Stimulated activated naive B cell treated with anti-CD40 and anti-IgM and Interleukin-4, amounts not matched to agents 10 μg/mL and 1 μg/mL and 100 μg/mL, for 72 hours (primary cell): ENCODE results near the gene RNF183.
A peak's percentile ranks its signal among the peaks of the same experiment; 100 is the strongest.
"Not testable (repeated sequence)": the region's sequence is repeated elsewhere in the genome, so short reads cannot be mapped to it uniquely, and the experiment has no call there.

Experiments
- ATAC-seq, 2 donors: fragments of 150-1000 bp; cut with Tn5 transposase; replicated peaks; 2 replicates each; pipeline ENCODE4 v1.10.0; 2021; ENCODE audit warnings: moderate library complexity in 1 of 2
- DNase-seq: peaks from one replicate; pipeline ENCODE4 v3.0.0; 2021
- H3K27ac Mint-ChIP-seq: one replicate; pipeline ENCODE4 v1.8.0; 2022; ENCODE audit warnings: mild to moderate bottlenecking, mixed read lengths
- H3K27me3 Mint-ChIP-seq, 2 donors: one replicate each; pipeline ENCODE4 v1.8.0; 2022; ENCODE audit warnings: mixed read lengths in 2 of 2
- H3K36me3 Mint-ChIP-seq, 2 donors: one replicate each; pipeline ENCODE4 v1.8.0; 2022; ENCODE audit warnings: mixed read lengths in 2 of 2, mild to moderate bottlenecking in 1 of 2
- H3K4me1 Mint-ChIP-seq, 2 donors: one replicate each; pipeline ENCODE4 v1.8.0; 2022; ENCODE audit warnings: mixed read lengths in 2 of 2, mild to moderate bottlenecking in 1 of 2
- H3K4me3 Mint-ChIP-seq, 2 donors: one replicate each; pipeline ENCODE4 v1.8.0; 2022; ENCODE audit warnings: mild to moderate bottlenecking in 2 of 2, mixed read lengths in 2 of 2, moderate library complexity in 1 of 2
- H3K9me3 Mint-ChIP-seq, 2 donors: one replicate each; pipeline ENCODE4 v1.8.0; 2022; ENCODE audit warnings: mixed read lengths in 2 of 2, mild to moderate bottlenecking in 1 of 2

The RNF183 gene

DNA sequence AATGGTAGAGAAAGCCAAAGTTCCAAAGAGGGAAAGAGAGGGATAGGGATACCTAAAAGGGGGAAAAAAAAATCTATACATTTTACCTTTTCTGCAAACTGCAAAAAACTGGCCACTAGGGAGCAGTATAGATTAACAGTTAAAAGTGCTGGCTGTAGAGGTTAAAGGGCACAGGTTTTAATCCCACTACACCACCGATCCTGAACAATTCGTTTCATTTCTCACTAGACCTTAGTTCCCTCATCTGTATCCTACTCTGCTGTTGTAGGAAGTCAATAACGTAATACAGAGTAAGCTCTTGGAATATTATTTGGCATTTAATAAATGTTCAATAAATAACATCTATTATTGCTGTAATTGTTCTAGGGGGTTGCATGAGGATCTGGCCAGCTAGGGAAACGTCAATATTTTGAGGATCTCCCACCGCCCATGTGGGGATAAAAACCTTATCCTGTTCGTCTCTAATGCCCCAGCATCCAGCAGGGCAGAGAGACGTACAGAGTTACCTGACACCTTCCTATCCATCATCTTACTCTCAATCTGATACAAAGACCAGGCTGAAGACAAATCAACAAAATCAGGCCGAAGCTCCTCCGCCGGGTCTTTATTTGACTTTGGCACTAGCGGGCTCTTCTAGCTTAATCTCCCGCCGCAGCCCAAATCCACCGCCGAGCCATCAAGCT lies 28.6 kb downstream of the RNF183 start:
- H3K36me3 Mint-ChIP-seq, result peaks cover 21 to 33% of the 10 kb centered on the region in 2 donors
- H3K27ac Mint-ChIP-seq, result no peak overlapping the region
- no peak overlapping the region for H3K4me3 Mint-ChIP-seq
- ATAC-seq (peak; percentile 18 to 24), DNase-seq (peak; percentile 21)
- H3K9me3 Mint-ChIP-seq, result no peaks in the 10 kb centered on the region
- H3K4me1 Mint-ChIP-seq, result peaks cover 8 to 15% of the 10 kb centered on the region in 2 donors
- no peaks in the 10 kb centered on the region for H3K27me3 Mint-ChIP-seq

DNA sequence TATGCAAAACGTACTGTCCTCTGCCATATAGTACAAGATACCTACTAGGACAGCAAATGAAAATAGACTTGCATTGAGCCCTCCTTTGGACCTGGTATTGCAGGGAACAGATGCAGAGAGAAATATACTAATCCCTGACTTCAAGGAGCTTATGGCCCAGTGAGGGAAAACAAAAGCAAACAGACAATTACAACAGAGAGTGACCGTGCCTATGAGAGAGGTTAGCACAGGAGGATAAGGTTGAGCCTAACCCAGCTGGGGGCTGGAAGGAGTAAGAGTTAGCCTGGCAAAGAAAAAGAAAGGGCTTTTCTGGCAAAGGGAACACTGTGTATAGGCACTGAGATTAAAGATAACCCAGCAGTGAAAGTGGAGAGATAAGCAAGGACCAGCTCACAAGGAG lies 33.3 kb downstream of the RNF183 start:
- H3K4me3 Mint-ChIP-seq, result no peak overlapping the region
- peaks cover 26 to 39% of the 10 kb centered on the region in 2 donors for H3K36me3 Mint-ChIP-seq
- H3K27ac Mint-ChIP-seq, result no peak overlapping the region
- ATAC-seq, result no peak
- H3K4me1 Mint-ChIP-seq, result peaks cover 0 to 9% of the 10 kb centered on the region in 2 donors
- H3K9me3 Mint-ChIP-seq, result no peaks in the 10 kb centered on the region
- no peak for DNase-seq
- H3K27me3 Mint-ChIP-seq, result no peaks in the 10 kb centered on the region

DNA sequence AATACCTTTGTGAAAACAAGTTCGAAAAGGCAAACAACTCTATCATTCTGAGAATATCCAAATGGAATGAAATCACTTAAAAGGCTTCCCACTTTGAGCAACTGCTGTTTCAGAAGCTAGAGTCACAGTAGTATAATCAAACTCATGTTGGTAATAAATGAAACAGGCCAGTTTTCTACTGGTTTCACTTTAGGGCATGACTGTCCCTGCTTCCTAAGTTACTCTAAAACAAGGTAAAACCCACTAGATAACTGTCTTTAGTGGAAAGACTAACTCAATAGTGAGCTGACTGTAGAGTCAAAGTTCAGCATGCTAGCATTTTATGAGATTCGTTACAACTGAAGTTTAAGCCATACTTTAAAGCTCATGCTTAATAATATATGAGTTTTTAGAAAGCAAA lies 33.8 kb downstream of the RNF183 start:
- peaks cover 0 to 9% of the 10 kb centered on the region in 2 donors for H3K4me1 Mint-ChIP-seq
- H3K36me3 Mint-ChIP-seq, result peaks cover 27 to 40% of the 10 kb centered on the region in 2 donors
- H3K27ac Mint-ChIP-seq, result no peak overlapping the region
- DNase-seq (no peak), ATAC-seq (no peak)
- no peaks in the 10 kb centered on the region for H3K9me3 Mint-ChIP-seq
- H3K4me3 Mint-ChIP-seq, result no peak overlapping the region
- no peaks in the 10 kb centered on the region for H3K27me3 Mint-ChIP-seq

DNA sequence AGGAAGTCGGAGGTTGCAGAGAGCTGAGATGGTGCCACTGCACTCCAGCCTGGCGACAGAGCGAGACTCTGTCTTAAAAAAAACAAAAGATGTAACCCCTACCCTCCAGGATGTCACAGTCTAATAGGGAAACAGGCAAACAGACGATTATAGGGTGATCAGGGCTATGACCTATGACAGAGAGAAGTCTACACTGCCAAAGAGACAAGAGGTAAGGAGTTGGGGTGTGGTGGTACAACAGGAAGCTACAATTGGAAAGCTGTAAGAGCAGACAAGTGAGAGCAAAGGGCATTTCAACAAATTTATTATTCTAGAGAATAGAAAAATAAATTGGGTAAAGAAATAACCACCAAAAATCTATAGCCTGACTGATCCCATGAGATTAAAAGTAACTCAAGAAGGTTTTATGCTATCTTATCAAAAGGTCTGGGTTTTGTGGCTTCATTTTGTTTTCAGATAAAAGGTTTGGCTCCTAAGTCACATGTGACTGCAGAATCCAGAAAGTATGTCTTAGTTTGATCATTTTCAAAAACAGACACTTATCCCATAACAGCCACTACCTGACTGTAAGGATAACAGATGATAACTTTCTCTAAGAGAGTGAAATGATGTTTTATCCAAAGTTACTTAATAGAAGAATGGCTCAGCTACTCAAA lies 35.1 kb downstream of the RNF183 start:
- no peak overlapping the region for H3K4me3 Mint-ChIP-seq
- H3K36me3 Mint-ChIP-seq, result peaks cover 26 to 40% of the 10 kb centered on the region in 2 donors
- H3K27ac Mint-ChIP-seq, result peak overlapping the region; percentile 65
- H3K4me1 Mint-ChIP-seq, result peaks cover 0 to 5% of the 10 kb centered on the region in 2 donors
- no peaks in the 10 kb centered on the region for H3K27me3 Mint-ChIP-seq
- H3K9me3 Mint-ChIP-seq, result no peaks in the 10 kb centered on the region
- ATAC-seq (no peak), DNase-seq (no peak)

DNA sequence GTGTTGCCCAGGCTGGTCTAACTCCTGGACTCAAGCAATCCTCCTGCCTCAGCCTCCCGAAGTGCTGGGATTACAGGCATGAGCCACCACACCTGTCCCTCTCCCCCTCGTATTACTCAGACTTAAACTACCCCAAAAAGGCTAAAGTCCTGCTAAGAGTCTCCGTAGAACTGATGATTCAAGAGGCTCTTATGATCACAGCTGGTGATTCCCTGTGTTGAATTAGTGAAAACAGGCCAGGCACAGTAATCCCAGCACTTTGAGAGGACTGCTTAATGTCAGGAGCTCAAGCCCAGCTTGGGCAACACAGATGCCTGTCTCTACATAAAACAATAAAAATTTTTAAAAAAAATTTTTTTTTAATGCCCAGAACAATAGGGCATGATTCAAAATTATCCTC lies 37.0 kb downstream of the RNF183 start:
- DNase-seq (no peak), ATAC-seq (no peak)
- Mint-ChIP-seq H3K9me3 (no peaks in the 10 kb centered on the region), H3K27ac (no peak overlapping the region), H3K27me3 (no peaks in the 10 kb centered on the region), H3K4me1 (peaks cover 0 to 5% of the 10 kb centered on the region in 2 donors), H3K36me3 (peaks cover 29 to 47% of the 10 kb centered on the region in 2 donors), H3K4me3 (no peak overlapping the region)

DNA sequence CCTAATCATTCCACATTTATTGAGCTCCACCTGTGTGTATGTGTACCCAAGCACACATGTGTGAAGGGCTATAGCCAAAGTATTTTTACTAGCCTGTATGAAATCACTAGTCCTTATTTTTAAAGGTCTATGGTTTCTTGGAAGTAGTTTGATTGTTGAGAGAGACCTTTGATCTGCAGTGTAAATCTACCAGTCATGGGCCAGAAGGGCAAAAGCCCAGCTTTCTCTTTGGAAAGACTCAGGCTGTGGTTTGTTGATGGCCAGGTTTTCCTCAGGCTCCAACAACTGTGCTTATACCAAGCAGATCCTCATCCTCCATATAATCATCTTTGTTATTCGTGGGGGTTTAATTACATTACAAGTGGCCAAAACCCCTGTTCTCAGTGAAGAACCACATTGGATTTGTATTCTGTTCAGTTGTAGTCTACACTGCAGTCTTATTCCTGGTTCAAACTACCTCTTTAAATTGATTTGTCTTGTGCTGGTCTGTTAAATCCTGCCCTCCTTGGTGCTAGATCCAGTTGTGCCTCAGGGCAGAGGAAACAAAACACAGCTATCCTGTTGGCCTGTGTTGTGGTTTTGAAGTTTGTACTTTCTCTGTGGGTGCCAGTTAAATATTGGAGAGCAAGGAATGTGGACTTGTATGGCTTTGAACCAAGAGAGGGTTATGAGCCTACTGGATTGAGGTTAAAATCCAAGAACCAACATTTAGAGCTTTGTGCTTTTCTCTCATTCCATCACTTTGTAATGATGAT lies 41.1 kb downstream of the RNF183 start:
- Mint-ChIP-seq H3K36me3 (peaks cover 40 to 47% of the 10 kb centered on the region in 2 donors), H3K4me3 (no peak overlapping the region), H3K27me3 (no peaks in the 10 kb centered on the region), H3K27ac (no peak overlapping the region), H3K4me1 (no peaks in the 10 kb centered on the region), H3K9me3 (no peaks in the 10 kb centered on the region)
- DNase-seq, result no peak
- ATAC-seq, result no peak

DNA sequence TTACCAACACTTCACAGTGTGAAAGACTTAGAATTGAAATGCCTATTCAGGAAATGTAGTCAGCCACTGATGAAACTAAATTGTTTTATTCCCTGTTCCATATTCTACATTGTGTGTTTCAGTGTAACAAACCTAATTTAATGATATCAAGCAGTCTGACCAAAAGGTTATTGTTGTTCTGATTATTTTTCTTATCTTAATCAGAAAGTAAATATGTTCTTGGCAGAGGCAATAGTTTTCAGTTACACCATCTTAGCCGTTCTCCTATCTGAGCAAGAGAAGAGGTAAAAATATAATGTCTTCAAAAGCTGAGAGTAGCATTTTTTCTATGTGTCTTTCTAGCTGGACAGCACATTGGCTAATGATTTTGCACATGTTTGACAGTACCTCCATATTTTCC lies 44.9 kb downstream of the RNF183 start:
- no peaks in the 10 kb centered on the region for H3K4me1 Mint-ChIP-seq
- H3K27me3 Mint-ChIP-seq, result no peaks in the 10 kb centered on the region
- no peak overlapping the region for H3K27ac Mint-ChIP-seq
- DNase-seq (no peak), ATAC-seq (no peak)
- H3K4me3 Mint-ChIP-seq, result no peak overlapping the region
- peaks cover 33 to 41% of the 10 kb centered on the region in 2 donors for H3K36me3 Mint-ChIP-seq
- H3K9me3 Mint-ChIP-seq, result no peaks in the 10 kb centered on the region

DNA sequence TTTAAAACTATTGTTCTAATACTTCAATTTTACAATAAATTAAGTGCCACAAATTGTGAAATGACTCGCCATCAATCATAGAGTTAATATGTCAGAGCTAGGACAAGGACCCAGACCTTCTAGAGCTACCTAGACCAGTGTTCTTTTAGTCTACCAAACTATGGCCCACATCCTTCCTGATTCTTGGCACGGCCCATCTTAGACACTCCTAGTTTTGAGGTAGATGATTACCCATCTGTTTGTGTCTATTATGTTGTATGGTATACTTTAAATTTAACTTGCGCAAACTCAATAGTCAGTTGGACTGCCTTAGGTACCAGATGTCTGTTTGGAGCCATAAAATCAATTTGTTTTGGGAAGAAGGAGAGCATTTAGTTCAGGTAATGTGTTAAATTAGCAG lies 45.3 kb downstream of the RNF183 start:
- H3K4me3 Mint-ChIP-seq, result no peak overlapping the region
- no peak for ATAC-seq
- no peaks in the 10 kb centered on the region for H3K9me3 Mint-ChIP-seq
- peaks cover 33 to 39% of the 10 kb centered on the region in 2 donors for H3K36me3 Mint-ChIP-seq
- DNase-seq, result no peak
- H3K27ac Mint-ChIP-seq, result no peak overlapping the region
- H3K27me3 Mint-ChIP-seq, result no peaks in the 10 kb centered on the region
- H3K4me1 Mint-ChIP-seq, result no peaks in the 10 kb centered on the region

DNA sequence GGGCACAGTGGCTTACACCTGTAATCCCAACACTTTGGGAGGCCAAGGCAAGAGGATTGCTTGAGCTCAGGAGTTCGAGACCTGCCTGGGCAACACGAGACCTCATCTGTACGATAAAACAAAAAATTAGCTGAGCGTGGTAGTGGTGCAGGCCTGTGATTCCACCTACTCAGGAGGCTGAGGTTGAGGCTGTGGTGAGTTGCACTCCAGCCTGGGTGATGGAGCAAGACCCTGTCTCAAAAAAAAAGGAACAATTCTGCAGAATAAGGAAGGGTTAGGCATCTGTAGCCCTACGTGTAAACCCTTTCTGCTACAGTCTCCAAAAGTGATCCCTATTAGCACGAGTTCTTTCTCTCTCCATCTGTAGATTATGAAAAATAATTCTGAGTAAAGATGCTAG lies 47.7 kb downstream of the RNF183 start:
- Mint-ChIP-seq H3K4me3 (no peak overlapping the region), H3K27me3 (no peaks in the 10 kb centered on the region), H3K9me3 (no peaks in the 10 kb centered on the region), H3K4me1 (no peaks in the 10 kb centered on the region), H3K27ac (no peak overlapping the region), H3K36me3 (peaks cover 22 to 28% of the 10 kb centered on the region in 2 donors)
- no peak for ATAC-seq
- no peak for DNase-seq

DNA sequence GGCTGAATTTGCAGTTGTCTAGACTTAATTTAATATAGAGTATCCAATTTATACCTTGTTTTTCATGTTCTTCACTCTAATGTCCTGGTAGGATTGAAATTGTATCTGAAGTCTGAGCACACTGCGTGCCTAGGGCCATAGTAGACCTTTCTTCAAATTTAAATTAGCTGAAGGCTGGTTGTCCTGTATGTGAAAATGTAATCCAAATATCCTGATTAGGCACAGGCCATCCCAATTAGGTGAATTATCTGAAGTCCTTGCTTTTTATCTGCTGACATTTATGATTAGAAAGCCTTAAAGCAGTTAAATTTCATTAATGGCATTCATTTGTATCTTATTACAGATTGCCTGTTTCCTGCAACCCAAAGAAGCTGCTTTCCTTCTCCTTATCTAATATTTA lies 48.2 kb downstream of the RNF183 start:
- H3K36me3 Mint-ChIP-seq, result peaks cover 18 to 24% of the 10 kb centered on the region in 2 donors
- DNase-seq (no peak), ATAC-seq (no peak)
- H3K4me3 Mint-ChIP-seq, result no peak overlapping the region
- no peaks in the 10 kb centered on the region for H3K9me3 Mint-ChIP-seq
- H3K4me1 Mint-ChIP-seq, result no peaks in the 10 kb centered on the region
- no peaks in the 10 kb centered on the region for H3K27me3 Mint-ChIP-seq
- no peak overlapping the region for H3K27ac Mint-ChIP-seq

DNA sequence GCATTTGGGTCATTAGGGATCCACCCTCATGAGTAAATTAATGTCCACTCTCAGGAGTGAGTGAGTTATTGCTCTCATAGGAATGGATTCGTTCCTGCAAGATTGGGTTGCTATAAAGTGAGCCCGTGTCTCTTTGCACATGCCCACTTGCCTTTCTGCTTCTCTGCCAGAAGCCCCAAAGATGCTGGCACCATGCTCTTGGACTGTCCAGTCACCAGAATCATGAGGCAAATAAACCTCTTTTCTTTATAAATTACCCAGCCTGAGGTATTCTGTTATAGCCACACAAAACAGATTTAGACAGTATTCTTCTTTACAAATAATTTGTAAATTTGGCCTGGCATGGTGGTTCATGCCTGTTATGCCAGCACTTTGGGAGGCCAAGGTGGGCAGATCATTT lies 52.4 kb downstream of the RNF183 start:
- no peaks in the 10 kb centered on the region for H3K27me3 Mint-ChIP-seq
- ATAC-seq (no peak), DNase-seq (no peak)
- no peak overlapping the region for H3K27ac Mint-ChIP-seq
- H3K4me3 Mint-ChIP-seq, result no peak overlapping the region
- no peaks in the 10 kb centered on the region for H3K9me3 Mint-ChIP-seq
- peaks cover 3 to 6% of the 10 kb centered on the region in 2 donors for H3K4me1 Mint-ChIP-seq
- peaks cover 4 to 6% of the 10 kb centered on the region in 2 donors for H3K36me3 Mint-ChIP-seq

DNA sequence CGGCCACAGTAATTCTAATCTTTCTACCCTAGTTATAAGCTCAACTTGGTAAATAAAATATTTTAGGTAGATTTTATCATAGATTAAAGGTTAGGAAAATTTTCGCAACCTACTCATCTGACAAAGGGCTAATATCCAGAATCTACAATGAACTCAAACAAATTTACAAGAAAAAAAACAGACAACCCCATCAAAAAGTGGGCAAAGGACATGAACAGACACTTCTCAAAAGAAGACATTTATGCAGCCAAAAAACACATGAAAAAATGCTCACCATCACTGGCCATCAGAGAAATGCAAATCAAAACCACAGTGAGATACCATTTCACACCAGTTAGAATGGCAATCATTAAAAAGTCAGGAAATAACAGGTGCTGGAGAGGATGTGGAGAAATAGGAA lies 53.5 kb downstream of the RNF183 start:
- not testable (repeated sequence) for H3K27me3 Mint-ChIP-seq, ATAC-seq, H3K36me3 Mint-ChIP-seq, DNase-seq, H3K27ac Mint-ChIP-seq, H3K9me3 Mint-ChIP-seq, H3K4me3 Mint-ChIP-seq, H3K4me1 Mint-ChIP-seq

DNA sequence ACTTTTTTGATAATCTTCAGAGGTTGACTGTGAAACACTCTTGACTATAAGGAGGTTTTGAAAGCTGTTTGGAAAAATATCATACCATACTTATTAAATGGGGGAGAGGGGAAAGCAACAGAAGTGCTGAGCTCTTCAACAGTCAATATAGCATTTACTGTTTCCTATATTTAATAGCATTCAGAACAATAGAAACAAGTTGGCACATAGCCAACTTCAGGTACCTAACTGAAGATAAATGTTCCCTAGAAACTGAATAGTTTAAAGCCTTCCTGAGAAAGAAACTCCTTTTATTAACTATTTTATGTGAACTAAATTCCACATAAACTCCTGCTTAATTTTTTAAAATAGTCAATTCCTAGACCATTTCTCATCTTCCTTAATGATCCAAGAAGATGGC lies 55.5 kb downstream of the RNF183 start:
- ATAC-seq, result no peak
- peaks cover 5 to 12% of the 10 kb centered on the region in 2 donors for H3K4me1 Mint-ChIP-seq
- peaks cover 4 to 6% of the 10 kb centered on the region in 2 donors for H3K36me3 Mint-ChIP-seq
- no peak overlapping the region for H3K27ac Mint-ChIP-seq
- H3K4me3 Mint-ChIP-seq, result no peak overlapping the region
- no peaks in the 10 kb centered on the region for H3K9me3 Mint-ChIP-seq
- H3K27me3 Mint-ChIP-seq, result no peaks in the 10 kb centered on the region
- DNase-seq, result no peak
